Activated T-cell treated with anti-CD3 and anti-CD28 coated beads, Interleukin-2, amount 50 U/mL, for 4 hours (primary cell): ENCODE measurements around the gene MMP11. TPM values are rescaled to one million over a fixed set of nuclear protein-coding genes. Genes with fewer than 3 reads are reported as not detected.

Experiments used
- ATAC-seq, 2 donors: fragments of 200-7000 bp; cut with Tn5 transposase; one replicate each; pipeline ENCODE4 v1.10.0; 2021
- DNase-seq: peaks from one replicate; pipeline ENCODE4 v3.0.0-alpha.2; 2020
- H3K27me3 Mint-ChIP-seq: one replicate; pipeline ENCODE4 v1.8.0; 2021; ENCODE audit warnings: low read depth, mixed read lengths
- H3K36me3 Mint-ChIP-seq: one replicate; pipeline ENCODE4 v1.8.0; 2022; ENCODE audit warnings: mixed read lengths; ENCODE audit not compliant: insufficient read depth
- H3K4me1 Mint-ChIP-seq: one replicate; pipeline ENCODE4 v1.8.0; 2021; ENCODE audit warnings: low read depth, mixed read lengths
- H3K4me3 Mint-ChIP-seq: one replicate; pipeline ENCODE4 v1.8.0; 2021; ENCODE audit warnings: mild to moderate bottlenecking, moderate library complexity, mixed read lengths
- H3K9me3 Mint-ChIP-seq: one replicate; pipeline ENCODE4 v1.8.0; 2021; ENCODE audit warnings: mixed read lengths
- total RNA-seq, 3 donors: library from RNA; stranded (reverse); gene quantifications; one replicate each; pipeline ENCODE4 v1.2.1, GENCODE V29; 2021

MMP11 gene
- total RNA-seq, 3 donors from 2014 or later: 0.65 to 2.2 (median 0.69) TPM

GRCh38 chr22:23817146-23817545, 44.5 kb downstream of the MMP11 start:
- no peaks in the 10 kb centered on the region for H3K27me3 Mint-ChIP-seq
- H3K4me1 Mint-ChIP-seq: peaks cover 8% of the 10 kb centered on the region
- DNase-seq (no peak), ATAC-seq (no peak)
- peaks cover 23% of the 10 kb centered on the region for H3K36me3 Mint-ChIP-seq
- H3K9me3 Mint-ChIP-seq: no peaks in the 10 kb centered on the region
- no peak overlapping the region for H3K4me3 Mint-ChIP-seq

GRCh38 chr22:23818541-23818940, 45.9 kb downstream of the MMP11 start:
- no peaks in the 10 kb centered on the region for H3K9me3 Mint-ChIP-seq
- H3K36me3 Mint-ChIP-seq: peaks cover 28% of the 10 kb centered on the region
- H3K4me3 Mint-ChIP-seq: no peak overlapping the region

DNA sequence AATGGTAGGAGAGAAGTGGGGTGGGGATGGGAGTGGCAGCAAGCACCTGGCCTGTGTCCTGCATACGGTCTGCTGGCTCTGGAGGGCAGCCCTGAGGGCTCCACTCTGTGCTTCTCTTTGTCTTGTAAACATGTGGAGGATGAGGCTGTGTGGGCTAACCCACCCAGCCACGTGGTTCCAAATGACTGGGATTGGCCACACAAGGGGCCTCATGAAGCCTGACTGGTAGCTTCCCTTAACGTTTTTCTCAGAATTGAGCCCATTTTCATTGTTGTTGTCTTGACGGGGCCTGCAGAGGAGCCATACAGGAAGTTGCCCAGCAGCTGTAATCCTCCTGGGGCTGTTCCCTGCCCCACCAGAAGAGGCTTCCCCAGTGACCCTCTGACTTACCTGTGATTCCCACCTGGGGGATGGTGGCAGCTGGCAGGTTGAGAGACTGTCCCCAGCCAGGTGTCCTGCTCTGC, 48.1 kb downstream of the MMP11 start:
- H3K36me3 Mint-ChIP-seq: peaks cover 35% of the 10 kb centered on the region

More at GRCh38 chr22:23818541-23818940, 45.9 kb downstream of the MMP11 start:
- Mint-ChIP-seq H3K4me1 (peaks cover 7% of the 10 kb centered on the region), H3K27me3 (no peaks in the 10 kb centered on the region)
- ATAC-seq (no peak), DNase-seq (no peak)

DNA sequence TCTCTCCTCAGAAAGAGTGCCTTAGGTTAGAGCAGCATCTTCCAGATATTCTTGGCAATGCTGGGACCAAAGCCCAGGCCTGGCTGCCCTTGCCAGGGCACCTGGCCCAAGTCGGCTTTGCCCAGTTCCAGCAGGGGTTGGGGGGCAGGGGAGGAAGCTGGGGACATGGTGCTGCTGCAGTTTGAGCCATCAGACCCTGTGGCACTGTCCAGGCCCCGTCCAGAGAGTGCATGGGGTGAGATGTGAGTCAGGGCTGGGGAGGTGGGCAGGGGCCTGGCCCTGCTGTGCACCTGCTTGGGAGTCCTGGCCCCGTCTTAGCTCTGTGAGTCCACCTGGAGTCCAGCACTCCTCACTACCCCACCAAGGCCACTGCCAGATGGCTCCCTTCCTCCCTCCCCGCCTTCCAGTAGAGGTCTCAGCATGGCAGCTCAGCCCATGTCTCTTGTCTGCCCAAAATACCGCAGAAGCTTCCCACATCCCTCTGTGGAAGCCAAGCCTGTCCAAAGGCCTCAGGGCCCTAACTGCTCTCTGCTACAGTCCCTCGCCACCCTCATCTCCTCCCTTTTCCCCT, 49.5 kb downstream of the MMP11 start:
- Mint-ChIP-seq H3K4me1 (peaks cover 7% of the 10 kb centered on the region), H3K9me3 (no peaks in the 10 kb centered on the region), H3K36me3 (peaks cover 34% of the 10 kb centered on the region), H3K27me3 (no peaks in the 10 kb centered on the region), H3K4me3 (no peak overlapping the region)
- no peak for DNase-seq
- ATAC-seq: no peak

More for the DNA sequence above, 48.1 kb downstream of the MMP11 start:
- H3K9me3 Mint-ChIP-seq: no peaks in the 10 kb centered on the region
- H3K27me3 Mint-ChIP-seq: no peaks in the 10 kb centered on the region
- H3K4me3 Mint-ChIP-seq: no peak overlapping the region
- peaks cover 7% of the 10 kb centered on the region for H3K4me1 Mint-ChIP-seq
- ATAC-seq (no peak), DNase-seq (no peak)

- ATAC-seq: no peak
- Mint-ChIP-seq H3K36me3 (peaks cover 29% of the 10 kb centered on the region), H3K4me1 (peaks cover 7% of the 10 kb centered on the region), H3K4me3 (no peak overlapping the region), H3K9me3 (no peaks in the 10 kb centered on the region), H3K27me3 (no peaks in the 10 kb centered on the region)
- DNase-seq: no peak
Measured at GRCh38 chr22:23823331-23823791, 50.7 kb downstream of the MMP11 start.

- H3K4me1 Mint-ChIP-seq: peaks cover 5% of the 10 kb centered on the region
- H3K9me3 Mint-ChIP-seq: no peaks in the 10 kb centered on the region
- no peak overlapping the region for H3K4me3 Mint-ChIP-seq
- H3K36me3 Mint-ChIP-seq: peaks cover 36% of the 10 kb centered on the region
- ATAC-seq (no peak), DNase-seq (no peak)
- no peaks in the 10 kb centered on the region for H3K27me3 Mint-ChIP-seq
Measured at GRCh38 chr22:23824476-23825245, 52.0 kb downstream of the MMP11 start.

DNA sequence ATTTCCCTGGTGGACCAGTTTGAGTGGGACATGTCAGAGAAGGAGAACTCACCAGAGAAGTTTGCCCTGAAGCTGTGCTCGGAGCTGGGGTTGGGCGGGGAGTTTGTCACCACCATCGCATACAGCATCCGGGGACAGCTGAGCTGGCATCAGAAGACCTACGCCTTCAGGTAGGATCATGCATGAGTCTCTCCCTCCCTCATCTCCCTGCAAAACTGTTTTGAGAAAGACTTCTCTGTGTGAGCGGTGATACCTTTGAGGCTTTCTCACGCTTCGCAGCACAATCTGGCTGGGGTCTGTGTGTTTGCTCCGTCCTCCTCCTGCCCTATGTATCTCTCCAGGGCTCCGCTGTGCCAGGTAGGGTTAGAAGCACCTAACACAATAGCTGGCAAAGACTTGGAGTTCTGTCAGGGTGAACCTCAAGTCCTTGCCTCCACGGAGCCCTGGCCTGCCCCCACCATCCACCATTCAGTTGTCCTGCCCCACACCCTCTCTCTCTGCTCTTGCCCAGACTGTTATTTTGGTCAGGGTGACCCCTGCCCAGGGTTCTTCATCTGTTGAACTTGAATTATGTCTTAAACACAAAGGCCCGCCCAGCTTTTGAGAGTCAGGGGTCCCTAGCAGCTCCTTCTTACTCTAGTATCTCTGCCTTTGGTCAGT, 52.7 kb downstream of the MMP11 start:
- H3K4me3 Mint-ChIP-seq: no peak overlapping the region
- ATAC-seq (no peak), DNase-seq (no peak)
- H3K27me3 Mint-ChIP-seq: no peaks in the 10 kb centered on the region
- H3K4me1 Mint-ChIP-seq: peaks cover 4% of the 10 kb centered on the region
- H3K36me3 Mint-ChIP-seq: peaks cover 36% of the 10 kb centered on the region
- H3K9me3 Mint-ChIP-seq: no peaks in the 10 kb centered on the region

GRCh38 chr22:23826510-23827350, 54.1 kb downstream of the MMP11 start:
- DNase-seq (no peak), ATAC-seq (no peak)
- H3K4me3 Mint-ChIP-seq: no peak overlapping the region
- no peaks in the 10 kb centered on the region for H3K27me3 Mint-ChIP-seq
- no peaks in the 10 kb centered on the region for H3K9me3 Mint-ChIP-seq
- peaks cover 37% of the 10 kb centered on the region for H3K36me3 Mint-ChIP-seq
- H3K4me1 Mint-ChIP-seq: no peaks in the 10 kb centered on the region

DNA sequence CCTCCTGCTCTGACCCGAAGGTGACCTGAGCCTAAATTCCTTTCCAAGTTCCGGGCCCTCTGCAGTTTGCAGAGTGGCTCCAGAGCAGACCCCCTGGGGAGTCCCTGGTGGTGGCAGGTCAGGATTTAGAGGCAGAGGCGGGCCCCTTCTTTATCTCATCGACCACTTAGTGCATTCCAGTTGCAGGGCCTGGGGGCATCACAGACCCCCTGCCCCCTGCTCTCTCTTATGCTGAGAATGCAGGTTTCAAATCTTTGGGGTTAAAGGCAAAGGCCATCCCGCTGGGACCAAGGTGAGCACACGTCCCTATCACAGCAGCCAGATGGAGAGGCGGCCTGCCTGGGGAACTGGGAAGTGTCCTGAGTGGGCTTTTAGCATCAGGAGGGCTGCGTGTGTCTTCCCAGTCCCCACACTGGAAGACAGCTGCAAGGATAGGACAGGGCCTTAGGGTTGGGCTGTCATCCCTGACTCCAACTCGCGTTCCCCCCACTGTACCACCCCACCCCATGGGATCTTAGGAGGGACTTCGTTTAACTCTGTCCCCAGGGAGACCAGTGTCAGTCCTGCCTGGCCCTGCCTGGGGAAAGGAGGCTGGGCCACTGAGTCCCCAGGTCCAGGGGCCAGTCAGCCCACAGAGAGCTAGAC, 54.8 kb downstream of the MMP11 start:
- no peak for DNase-seq
- no peak for ATAC-seq
- peaks cover 37% of the 10 kb centered on the region for H3K36me3 Mint-ChIP-seq
- no peaks in the 10 kb centered on the region for H3K27me3 Mint-ChIP-seq
- H3K9me3 Mint-ChIP-seq: no peaks in the 10 kb centered on the region
- H3K4me1 Mint-ChIP-seq: no peaks in the 10 kb centered on the region
- no peak overlapping the region for H3K4me3 Mint-ChIP-seq

- ATAC-seq (no peak), DNase-seq (no peak)
- Mint-ChIP-seq H3K4me3 (no peak overlapping the region), H3K9me3 (no peaks in the 10 kb centered on the region), H3K4me1 (no peaks in the 10 kb centered on the region), H3K36me3 (peaks cover 27% of the 10 kb centered on the region), H3K27me3 (no peaks in the 10 kb centered on the region)
Measured at GRCh38 chr22:23828800-23829680, 56.4 kb downstream of the MMP11 start.

GRCh38 chr22:23829845-23830372, 57.3 kb downstream of the MMP11 start:
- no peak for DNase-seq
- ATAC-seq: no peak
- Mint-ChIP-seq H3K4me1 (no peaks in the 10 kb centered on the region), H3K36me3 (peaks cover 26% of the 10 kb centered on the region), H3K9me3 (no peaks in the 10 kb centered on the region), H3K4me3 (no peak overlapping the region), H3K27me3 (no peaks in the 10 kb centered on the region)

DNA sequence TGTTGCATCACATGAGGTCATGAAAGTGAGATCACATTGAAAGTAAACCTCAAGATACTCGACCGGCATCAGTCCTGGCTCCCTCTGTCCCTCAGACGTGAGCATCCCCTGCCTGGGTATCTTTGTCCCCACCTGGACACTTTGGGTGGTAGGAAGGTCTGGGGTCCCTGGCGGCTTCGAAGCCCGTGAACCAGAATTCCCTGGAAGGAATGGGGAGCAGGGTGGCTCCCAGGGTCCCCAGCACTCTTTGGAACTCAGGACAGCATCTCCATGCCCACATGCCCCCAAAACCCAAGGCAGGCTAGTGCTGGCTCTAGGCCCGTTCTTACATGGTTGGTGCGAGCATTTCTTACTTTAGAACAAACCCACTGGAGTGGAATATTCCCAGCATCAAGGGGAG, 58.6 kb downstream of the MMP11 start:
- H3K9me3 Mint-ChIP-seq: no peaks in the 10 kb centered on the region
- peaks cover 22% of the 10 kb centered on the region for H3K36me3 Mint-ChIP-seq
- H3K4me1 Mint-ChIP-seq: no peaks in the 10 kb centered on the region
- DNase-seq (no peak), ATAC-seq (no peak)
- H3K27me3 Mint-ChIP-seq: no peaks in the 10 kb centered on the region
- no peak overlapping the region for H3K4me3 Mint-ChIP-seq

- Mint-ChIP-seq H3K4me3 (no peak overlapping the region), H3K27me3 (no peaks in the 10 kb centered on the region), H3K9me3 (no peaks in the 10 kb centered on the region), H3K4me1 (no peaks in the 10 kb centered on the region), H3K36me3 (peaks cover 18% of the 10 kb centered on the region)
- DNase-seq (no peak), ATAC-seq (no peak)
Measured at GRCh38 chr22:23831781-23832180, 59.1 kb downstream of the MMP11 start.
